ENCODE data around the gene ITGAD.

DNA sequence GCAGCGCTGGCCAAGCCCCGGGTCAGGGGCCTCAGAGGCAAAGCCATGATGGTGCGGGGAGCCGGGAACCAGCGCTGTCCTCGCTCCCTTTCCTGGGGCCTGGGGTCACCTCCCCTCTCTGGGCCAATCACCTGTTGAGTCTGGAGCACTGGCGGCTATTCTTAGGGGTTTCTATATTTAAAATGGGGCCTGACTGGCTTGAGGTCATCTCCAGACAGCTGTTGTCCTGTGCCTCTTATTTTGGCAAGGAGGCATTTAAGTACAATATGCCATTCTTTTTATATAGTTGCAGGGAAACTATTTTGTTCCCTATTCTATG lies 35.1 kb downstream of the ITGAD start, which contains the start of gene COX6A2:
- TF ChIP-seq, protein P1, sequence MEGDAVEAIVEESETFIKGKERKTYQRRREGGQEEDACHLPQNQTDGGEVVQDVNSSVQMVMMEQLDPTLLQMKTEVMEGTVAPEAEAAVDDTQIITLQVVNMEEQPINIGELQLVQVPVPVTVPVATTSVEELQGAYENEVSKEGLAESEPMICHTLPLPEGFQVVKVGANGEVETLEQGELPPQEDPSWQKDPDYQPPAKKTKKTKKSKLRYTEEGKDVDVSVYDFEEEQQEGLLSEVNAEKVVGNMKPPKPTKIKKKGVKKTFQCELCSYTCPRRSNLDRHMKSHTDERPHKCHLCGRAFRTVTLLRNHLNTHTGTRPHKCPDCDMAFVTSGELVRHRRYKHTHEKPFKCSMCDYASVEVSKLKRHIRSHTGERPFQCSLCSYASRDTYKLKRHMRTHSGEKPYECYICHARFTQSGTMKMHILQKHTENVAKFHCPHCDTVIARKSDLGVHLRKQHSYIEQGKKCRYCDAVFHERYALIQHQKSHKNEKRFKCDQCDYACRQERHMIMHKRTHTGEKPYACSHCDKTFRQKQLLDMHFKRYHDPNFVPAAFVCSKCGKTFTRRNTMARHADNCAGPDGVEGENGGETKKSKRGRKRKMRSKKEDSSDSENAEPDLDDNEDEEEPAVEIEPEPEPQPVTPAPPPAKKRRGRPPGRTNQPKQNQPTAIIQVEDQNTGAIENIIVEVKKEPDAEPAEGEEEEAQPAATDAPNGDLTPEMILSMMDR (conservative IDR thresholded peaks at IDR 0.05; ENCODE audit: low read depth, low read length): no peak
- no peak for TF ChIP-seq EZH2 (IDR thresholded peaks at IDR 0.05; ENCODE audit: low read length, unreplicated experiment)

All from PC-3 (cell line).